ENCODE results near the gene CEMIP2.
"Not testable (repeated sequence)": the region's sequence is repeated elsewhere in the genome, so short reads cannot be mapped to it uniquely, and the experiment has no call there.

Gene CEMIP2

GRCh38 chr9:71706176-71706575 is 62.1 kb downstream of the CEMIP2 start:
- DNase-seq = no peak

- no peak for DNase-seq
Measured at GRCh38 chr9:71704796-71705195, 63.5 kb downstream of the CEMIP2 start.

GRCh38 chr9:71703172-71703872 is 65.0 kb downstream of the CEMIP2 start:
- DNase-seq = no peak

- DNase-seq = no peak
Measured at GRCh38 chr9:71697882-71698281, 70.4 kb downstream of the CEMIP2 start.

- DNase-seq = no peak
Measured at GRCh38 chr9:71694332-71694731, 74.0 kb downstream of the CEMIP2 start.

GRCh38 chr9:71693607-71694006 is 74.7 kb downstream of the CEMIP2 start:
- no peak for DNase-seq

- DNase-seq = no peak
Measured at GRCh38 chr9:71692337-71692736, 76.0 kb downstream of the CEMIP2 start.

- DNase-seq = not testable (repeated sequence)
Measured at GRCh38 chr9:71691576-71691975, 76.7 kb downstream of the CEMIP2 start.

- no peak for DNase-seq
Measured at GRCh38 chr9:71690689-71691435, 77.5 kb downstream of the CEMIP2 start.

GRCh38 chr9:71690063-71690688 is 78.1 kb downstream of the CEMIP2 start:
- DNase-seq = no peak

- no peak for DNase-seq
Measured at GRCh38 chr9:71687676-71688075, 80.6 kb downstream of the CEMIP2 start.

- DNase-seq = no peak
Measured at GRCh38 chr9:71685988-71686387, 82.3 kb downstream of the CEMIP2 start.

GRCh38 chr9:71685394-71685793 is 82.9 kb downstream of the CEMIP2 start:
- DNase-seq = no peak

- DNase-seq = no peak
Measured at GRCh38 chr9:71684566-71684965, 83.7 kb downstream of the CEMIP2 start.

GRCh38 chr9:71683598-71684235 is 84.6 kb downstream of the CEMIP2 start:
- peak; percentile 33 for DNase-seq

GRCh38 chr9:71681708-71682272 is 86.5 kb downstream of the CEMIP2 start:
- no peak for DNase-seq

- no peak for DNase-seq
Measured at GRCh38 chr9:71681104-71681707, 87.1 kb downstream of the CEMIP2 start.

- DNase-seq = no peak
Measured at GRCh38 chr9:71680189-71680980, 87.9 kb downstream of the CEMIP2 start.

- no peak for DNase-seq
Measured at GRCh38 chr9:71678999-71679398, 89.3 kb downstream of the CEMIP2 start.

- DNase-seq = no peak
Measured at GRCh38 chr9:71677209-71677608, 91.1 kb downstream of the CEMIP2 start.

GRCh38 chr9:71676460-71676859 is 91.9 kb downstream of the CEMIP2 start:
- no peak for DNase-seq

- DNase-seq = no peak
Measured at GRCh38 chr9:71675857-71676165, 92.5 kb downstream of the CEMIP2 start.
